Neural progenitor cell (in vitro differentiated cells): ENCODE results near the gene LEO1. TPM values are rescaled to one million over a fixed set of nuclear protein-coding genes. Genes with fewer than 3 reads are reported as not detected.

Experiments used
- DNase-seq: peaks from one replicate; pipeline ENCODE4 v3.0.0-alpha.2; 2016; ENCODE audit warnings: low spot score
- H2AFZ ChIP-seq: fragments of 200-600 bp; sonication (generic); replicated peaks from 2 replicates; pipeline ENCODE4 v1.6.1; 2016; ENCODE audit warnings: antibody characterized with exemption
- H3F3A ChIP-seq: fragments of 200-600 bp; sonication (generic); 2 replicates; pipeline ENCODE4 v1.6.1; 2016; ENCODE audit warnings: antibody characterized with exemption, low read depth
- H3K27ac ChIP-seq: fragments of 200-600 bp; sonication (generic); 2 replicates; pipeline ENCODE4 v1.5.1; 2016; ENCODE audit warnings: mild to moderate bottlenecking
- H3K27me3 ChIP-seq: fragments of 200-600 bp; sonication (generic); 2 replicates; pipeline ENCODE4 v1.6.1; 2016; ENCODE audit warnings: mild to moderate bottlenecking, moderate library complexity
- H3K36me3 ChIP-seq: fragments of 200-600 bp; sonication (generic); 2 replicates; pipeline ENCODE4 v1.5.1; 2016
- H3K4me1 ChIP-seq: fragments of 200-600 bp; sonication (generic); 2 replicates; pipeline ENCODE4 v1.6.1; 2016; ENCODE audit warnings: mixed run types
- H3K4me2 ChIP-seq: fragments of 200-600 bp; sonication (generic); 2 replicates; pipeline ENCODE4 v1.6.1; 2016
- H3K4me3 ChIP-seq: fragments of 200-600 bp; sonication (generic); 2 replicates; pipeline ENCODE4 v1.5.1; 2016
- H3K79me2 ChIP-seq: fragments of 200-600 bp; sonication (generic); 2 replicates; pipeline ENCODE4 v1.6.1; 2016; ENCODE audit warnings: low read depth
- H3K9ac ChIP-seq: fragments of 200-600 bp; sonication (generic); 2 replicates; pipeline ENCODE4 v1.6.1; 2016
- H3K9me3 ChIP-seq: fragments of 200-600 bp; sonication (generic); 2 replicates; pipeline ENCODE4 v1.5.1; 2016; ENCODE audit warnings: low read depth
- H4K20me1 ChIP-seq: fragments of 200-600 bp; sonication (generic); 2 replicates; pipeline ENCODE4 v1.6.1; 2016; ENCODE audit warnings: low read depth
- H3K27ac Mint-ChIP-seq: 3 replicates; pipeline ENCODE4 v1.8.0; 2021; ENCODE audit warnings: mixed read lengths
- H3K27me3 Mint-ChIP-seq: 2 replicates; pipeline ENCODE4 v1.8.0; 2022; ENCODE audit warnings: low read depth, mild to moderate bottlenecking, inconsistent platforms, moderate library complexity, mixed read lengths; ENCODE audit not compliant: insufficient read depth
- H3K36me3 Mint-ChIP-seq: 3 replicates; pipeline ENCODE4 v1.8.0; 2021; ENCODE audit warnings: mixed read lengths
- H3K4me1 Mint-ChIP-seq: 3 replicates; pipeline ENCODE4 v1.8.0; 2021; ENCODE audit warnings: mixed read lengths
- H3K4me3 Mint-ChIP-seq: 3 replicates; pipeline ENCODE4 v1.8.0; 2021; ENCODE audit warnings: mild to moderate bottlenecking, moderate library complexity, mixed read lengths
- H3K9me3 Mint-ChIP-seq: 3 replicates; pipeline ENCODE4 v1.8.0; 2020; ENCODE audit warnings: mixed read lengths
- CTCF ChIP-seq: fragments of 200-600 bp; sonication (generic); IDR thresholded peaks from 2 replicates; pipeline ENCODE4 v1.5.1; 2017; ENCODE audit warnings: antibody characterized with exemption, mild to moderate bottlenecking
- EZH2 ChIP-seq: fragments of 200-600 bp; sonication (generic); IDR thresholded peaks from 2 replicates; pipeline ENCODE4 v1.6.1; 2017; ENCODE audit warnings: antibody characterized with exemption, mild to moderate bottlenecking, moderate library complexity
- EZH2phosphoT487 ChIP-seq: fragments of 200-600 bp; sonication (generic); IDR thresholded peaks from 2 replicates; pipeline ENCODE4 v1.6.1; 2017; ENCODE audit warnings: antibody characterized with exemption
- total RNA-seq: library from RNA; depleted of rRNA; stranded (reverse); fragments of >200 nt; gene quantifications from 2 replicates; pipeline ENCODE4 v1.2.3, GENCODE V29; 2015; ENCODE audit warnings: low replicate concordance

LEO1 gene
- total RNA-seq, 1 donor from 2014 or later, result 43.9 TPM

GRCh38 chr15:51955504-51955903, 16.1 kb downstream of the LEO1 start:
- Histone ChIP-seq H4K20me1 (no peaks in the 10 kb centered on the region), H3F3A (no peaks in the 10 kb centered on the region), H3K9me3 (no peaks in the 10 kb centered on the region), H3K27ac (no peak overlapping the region), H2AFZ (no peak overlapping the region), H3K4me3 (no peak overlapping the region), H3K27me3 (no peaks in the 10 kb centered on the region), H3K36me3 (peaks cover 5% of the 10 kb centered on the region), H3K4me1 (no peaks in the 10 kb centered on the region), H3K4me2 (no peak overlapping the region), H3K9ac (no peak overlapping the region), H3K79me2 (no peaks in the 10 kb centered on the region)
- H3K27me3 Mint-ChIP-seq, result no peaks in the 10 kb centered on the region
- DNase-seq, result no peak
- H3K4me1 Mint-ChIP-seq, result no peaks in the 10 kb centered on the region
- peaks cover 36% of the 10 kb centered on the region for H3K36me3 Mint-ChIP-seq
- no peak overlapping the region for H3K4me3 Mint-ChIP-seq
- no peak overlapping the region for H3K27ac Mint-ChIP-seq
- TF ChIP-seq EZH2phosphoT487 (no peak), CTCF (no peak), EZH2 (no peak)
- H3K9me3 Mint-ChIP-seq, result no peaks in the 10 kb centered on the region

GRCh38 chr15:51952805-51953204, 18.8 kb downstream of the LEO1 start:
- no peak for DNase-seq
- TF ChIP-seq CTCF (no peak), EZH2 (no peak), EZH2phosphoT487 (no peak)
- H3K4me1 Mint-ChIP-seq, result no peaks in the 10 kb centered on the region
- H3K4me3 Mint-ChIP-seq, result no peak overlapping the region
- Histone ChIP-seq H3K27me3 (no peaks in the 10 kb centered on the region), H3K79me2 (no peaks in the 10 kb centered on the region), H2AFZ (no peak overlapping the region), H3F3A (no peaks in the 10 kb centered on the region), H3K36me3 (peaks cover 5% of the 10 kb centered on the region), H3K9me3 (no peaks in the 10 kb centered on the region), H3K4me3 (no peak overlapping the region), H3K4me1 (no peaks in the 10 kb centered on the region), H3K9ac (no peak overlapping the region), H3K27ac (no peak overlapping the region), H4K20me1 (no peaks in the 10 kb centered on the region), H3K4me2 (no peak overlapping the region)
- H3K27me3 Mint-ChIP-seq, result no peaks in the 10 kb centered on the region
- no peaks in the 10 kb centered on the region for H3K9me3 Mint-ChIP-seq
- peaks cover 34% of the 10 kb centered on the region for H3K36me3 Mint-ChIP-seq
- no peak overlapping the region for H3K27ac Mint-ChIP-seq

GRCh38 chr15:51947124-51947523, 24.5 kb downstream of the LEO1 start:
- TF ChIP-seq EZH2phosphoT487 (no peak), EZH2 (no peak), CTCF (no peak)
- H3K9ac ChIP-seq, result no peak overlapping the region
- no peaks in the 10 kb centered on the region for H4K20me1 ChIP-seq
- no peaks in the 10 kb centered on the region for H3K9me3 Mint-ChIP-seq
- H3K9me3 ChIP-seq, result no peaks in the 10 kb centered on the region
- no peaks in the 10 kb centered on the region for H3F3A ChIP-seq
- H3K4me3 ChIP-seq, result no peak overlapping the region
- H3K4me3 Mint-ChIP-seq, result no peak overlapping the region
- H3K27ac ChIP-seq, result no peak overlapping the region
- H3K27me3 Mint-ChIP-seq, result no peaks in the 10 kb centered on the region
- H3K36me3 Mint-ChIP-seq, result peaks cover 31% of the 10 kb centered on the region
- H3K36me3 ChIP-seq, result no peaks in the 10 kb centered on the region
- no peak overlapping the region for H3K4me2 ChIP-seq
- no peak overlapping the region for H2AFZ ChIP-seq
- DNase-seq, result no peak
- no peak overlapping the region for H3K27ac Mint-ChIP-seq
- no peaks in the 10 kb centered on the region for H3K79me2 ChIP-seq
- no peaks in the 10 kb centered on the region for H3K4me1 Mint-ChIP-seq
- no peaks in the 10 kb centered on the region for H3K27me3 ChIP-seq
- no peaks in the 10 kb centered on the region for H3K4me1 ChIP-seq
